ENCODE measurements around the gene MBOAT1.

The MBOAT1 gene

GRCh38 chr6:20198156-20198774, 14.0 kb downstream of the MBOAT1 start:
- no peak overlapping the region for H2BK15ac ChIP-seq (ENCODE audit: low read depth, poor library complexity, severe bottlenecking)
- H3K36me3 ChIP-seq (ENCODE audit: control insufficient read depth in 1 of 2, insufficient read depth in 2 of 2, low read depth in 1 of 2, low read length in 2 of 2): no peaks in the 10 kb centered on the region
- no peak overlapping the region for H3K4me3 ChIP-seq (ENCODE audit: insufficient read depth in 1 of 2, low read depth in 1 of 2, low read length in 2 of 2)
- H3K4me1 ChIP-seq (ENCODE audit: control insufficient read depth, insufficient read depth, low read depth, low read length): no peaks in the 10 kb centered on the region
- no peaks in the 10 kb centered on the region for H3K27me3 ChIP-seq (ENCODE audit: control insufficient read depth in 1 of 2, insufficient read depth in 1 of 2, low read length in 2 of 2)
- no peak overlapping the region for H2AFZ ChIP-seq (ENCODE audit: low read depth, low read length)
- no peak overlapping the region for H3K9ac ChIP-seq (ENCODE audit: low read length)
- no peak overlapping the region for H3K27ac ChIP-seq (ENCODE audit: low read length, poor library complexity, severe bottlenecking)
- no peak overlapping the region for H2BK5ac ChIP-seq (ENCODE audit: low read depth, low read length, poor library complexity, severe bottlenecking)
- H3K4me2 ChIP-seq (ENCODE audit: low read length, poor library complexity, severe bottlenecking): no peak overlapping the region
- H3K79me1 ChIP-seq (replicated peaks; ENCODE audit: low read length, poor library complexity, severe bottlenecking): peaks cover 3% of the 10 kb centered on the region
- no peak overlapping the region for H4K91ac ChIP-seq (ENCODE audit: low read length)
- H3K18ac ChIP-seq (ENCODE audit: low read depth in 1 of 2, low read length in 2 of 2): no peak overlapping the region
- no peaks in the 10 kb centered on the region for H3K9me3 ChIP-seq (ENCODE audit: control insufficient read depth, low read length)
- no peak overlapping the region for H2BK12ac ChIP-seq (ENCODE audit: low read length in 2 of 2)
- no peak overlapping the region for H4K8ac ChIP-seq (ENCODE audit: low read length)
- no peak overlapping the region for H2AK5ac ChIP-seq (ENCODE audit: low read length, severe bottlenecking)
- no peak overlapping the region for H3K14ac ChIP-seq (ENCODE audit: low read length in 2 of 2)
- no peak overlapping the region for H3K4ac ChIP-seq (ENCODE audit: low read depth in 1 of 2, low read length in 2 of 2)
- no peak overlapping the region for H3K23ac ChIP-seq (ENCODE audit: low read length in 2 of 2)
- 83% methylated on average over 6 of the region's 6 CpGs for WGBS
- H2BK120ac ChIP-seq (ENCODE audit: low read depth, low read length): no peak overlapping the region
- DNase-seq: no peak

DNA sequence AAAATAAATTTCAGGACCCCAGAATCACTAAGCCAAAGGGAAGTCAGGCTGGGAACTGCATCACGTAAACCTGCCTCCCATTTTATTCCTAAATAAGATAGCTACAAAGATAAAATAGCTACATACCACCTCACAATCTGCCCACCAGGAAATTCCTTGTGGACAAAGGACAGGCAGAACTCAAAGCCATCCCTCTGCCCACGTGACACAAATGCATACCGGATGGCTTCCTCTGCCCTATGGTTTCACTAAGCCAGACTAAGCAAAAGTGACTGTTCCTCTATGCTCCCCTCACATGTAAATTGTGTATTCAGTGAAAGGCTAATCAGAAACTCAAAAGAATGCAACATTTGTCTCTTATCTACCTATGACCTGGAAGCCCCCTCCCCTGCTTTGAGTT, 15.0 kb downstream of the MBOAT1 start:
- H3K4ac ChIP-seq (ENCODE audit: low read depth in 1 of 2, low read length in 2 of 2): no peak overlapping the region
- no peak overlapping the region for H4K8ac ChIP-seq (ENCODE audit: low read length)
- H2BK120ac ChIP-seq (ENCODE audit: low read depth, low read length): peak overlapping the region; percentile 19
- 67% methylated on average over 3 of the region's 3 CpGs for WGBS
- H3K14ac ChIP-seq (ENCODE audit: low read length in 2 of 2): no peak overlapping the region
- no peak overlapping the region for H2BK12ac ChIP-seq (ENCODE audit: low read length in 2 of 2)
- H3K9ac ChIP-seq (ENCODE audit: low read length): no peak overlapping the region
- DNase-seq: no peak
- H4K91ac ChIP-seq (ENCODE audit: low read length): no peak overlapping the region
- no peak overlapping the region for H3K23ac ChIP-seq (ENCODE audit: low read length in 2 of 2)
- H2AK5ac ChIP-seq (ENCODE audit: low read length, severe bottlenecking): no peak overlapping the region
- H2BK15ac ChIP-seq (ENCODE audit: low read depth, poor library complexity, severe bottlenecking): no peak overlapping the region
- H3K4me1 ChIP-seq (ENCODE audit: control insufficient read depth, insufficient read depth, low read depth, low read length): no peaks in the 10 kb centered on the region
- no peaks in the 10 kb centered on the region for H3K9me3 ChIP-seq (ENCODE audit: control insufficient read depth, low read length)
- H3K18ac ChIP-seq (ENCODE audit: low read depth in 1 of 2, low read length in 2 of 2): no peak overlapping the region
- H3K27me3 ChIP-seq (ENCODE audit: control insufficient read depth in 1 of 2, insufficient read depth in 1 of 2, low read length in 2 of 2): no peaks in the 10 kb centered on the region
- no peak overlapping the region for H2AFZ ChIP-seq (ENCODE audit: low read depth, low read length)
- H3K4me3 ChIP-seq (ENCODE audit: insufficient read depth in 1 of 2, low read depth in 1 of 2, low read length in 2 of 2): no peak overlapping the region
- H3K27ac ChIP-seq (ENCODE audit: low read length, poor library complexity, severe bottlenecking): no peak overlapping the region
- no peak overlapping the region for H3K4me2 ChIP-seq (ENCODE audit: low read length, poor library complexity, severe bottlenecking)
- no peak overlapping the region for H2BK5ac ChIP-seq (ENCODE audit: low read depth, low read length, poor library complexity, severe bottlenecking)
- peaks cover 3% of the 10 kb centered on the region for H3K79me1 ChIP-seq (replicated peaks; ENCODE audit: low read length, poor library complexity, severe bottlenecking)
- no peaks in the 10 kb centered on the region for H3K36me3 ChIP-seq (ENCODE audit: control insufficient read depth in 1 of 2, insufficient read depth in 2 of 2, low read depth in 1 of 2, low read length in 2 of 2)

GRCh38 chr6:20192625-20193024, 19.6 kb downstream of the MBOAT1 start:
- H3K36me3 ChIP-seq (ENCODE audit: control insufficient read depth in 1 of 2, insufficient read depth in 2 of 2, low read depth in 1 of 2, low read length in 2 of 2): no peaks in the 10 kb centered on the region
- 97% methylated on average over 4 of the region's 4 CpGs for WGBS
- H3K4me2 ChIP-seq (ENCODE audit: low read length, poor library complexity, severe bottlenecking): no peak overlapping the region
- H3K27me3 ChIP-seq (ENCODE audit: control insufficient read depth in 1 of 2, insufficient read depth in 1 of 2, low read length in 2 of 2): no peaks in the 10 kb centered on the region
- H2BK120ac ChIP-seq (ENCODE audit: low read depth, low read length): no peak overlapping the region
- H4K91ac ChIP-seq (ENCODE audit: low read length): no peak overlapping the region
- H3K9me3 ChIP-seq (ENCODE audit: control insufficient read depth, low read length): no peaks in the 10 kb centered on the region
- H3K18ac ChIP-seq (ENCODE audit: low read depth in 1 of 2, low read length in 2 of 2): no peak overlapping the region
- peaks cover 3% of the 10 kb centered on the region for H3K79me1 ChIP-seq (replicated peaks; ENCODE audit: low read length, poor library complexity, severe bottlenecking)
- no peak overlapping the region for H2BK5ac ChIP-seq (ENCODE audit: low read depth, low read length, poor library complexity, severe bottlenecking)
- H2BK15ac ChIP-seq (ENCODE audit: low read depth, poor library complexity, severe bottlenecking): no peak overlapping the region
- H3K4me1 ChIP-seq (ENCODE audit: control insufficient read depth, insufficient read depth, low read depth, low read length): no peaks in the 10 kb centered on the region
- no peak overlapping the region for H2BK12ac ChIP-seq (ENCODE audit: low read length in 2 of 2)
- H3K4me3 ChIP-seq (ENCODE audit: insufficient read depth in 1 of 2, low read depth in 1 of 2, low read length in 2 of 2): no peak overlapping the region
- no peak overlapping the region for H3K23ac ChIP-seq (ENCODE audit: low read length in 2 of 2)
- no peak for DNase-seq
- H3K14ac ChIP-seq (ENCODE audit: low read length in 2 of 2): no peak overlapping the region
- no peak overlapping the region for H2AFZ ChIP-seq (ENCODE audit: low read depth, low read length)
- H2AK5ac ChIP-seq (ENCODE audit: low read length, severe bottlenecking): no peak overlapping the region
- H4K8ac ChIP-seq (ENCODE audit: low read length): no peak overlapping the region
- H3K9ac ChIP-seq (ENCODE audit: low read length): no peak overlapping the region
- H3K4ac ChIP-seq (ENCODE audit: low read depth in 1 of 2, low read length in 2 of 2): no peak overlapping the region
- no peak overlapping the region for H3K27ac ChIP-seq (ENCODE audit: low read length, poor library complexity, severe bottlenecking)

DNA sequence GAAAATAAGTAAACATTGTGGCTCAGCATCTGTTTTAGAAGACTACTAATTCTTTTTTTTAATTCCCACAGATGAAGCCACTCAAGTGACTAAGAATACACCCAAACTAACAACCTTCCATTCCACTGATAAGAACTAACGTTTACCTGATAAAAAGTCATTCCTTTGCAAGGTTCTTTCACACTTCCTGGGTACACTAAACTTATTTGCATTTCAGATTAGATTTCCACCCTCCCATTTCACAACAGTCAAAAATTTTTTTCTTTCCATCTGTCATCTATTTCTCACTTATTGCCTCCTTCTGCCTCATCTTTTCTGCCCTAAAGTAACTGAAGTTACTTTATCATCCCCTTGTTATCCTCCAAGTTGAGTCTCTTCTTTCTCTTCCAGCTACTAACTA, 20.3 kb downstream of the MBOAT1 start:
- H3K9ac ChIP-seq (ENCODE audit: low read length): no peak overlapping the region
- H2BK120ac ChIP-seq (ENCODE audit: low read depth, low read length): no peak overlapping the region
- H3K4me2 ChIP-seq (ENCODE audit: low read length, poor library complexity, severe bottlenecking): no peak overlapping the region
- no peak overlapping the region for H3K27ac ChIP-seq (ENCODE audit: low read length, poor library complexity, severe bottlenecking)
- H3K9me3 ChIP-seq (ENCODE audit: control insufficient read depth, low read length): no peaks in the 10 kb centered on the region
- H2AK5ac ChIP-seq (ENCODE audit: low read length, severe bottlenecking): no peak overlapping the region
- no peak overlapping the region for H3K14ac ChIP-seq (ENCODE audit: low read length in 2 of 2)
- H3K4ac ChIP-seq (ENCODE audit: low read depth in 1 of 2, low read length in 2 of 2): no peak overlapping the region
- H4K8ac ChIP-seq (ENCODE audit: low read length): no peak overlapping the region
- peaks cover 3% of the 10 kb centered on the region for H3K79me1 ChIP-seq (replicated peaks; ENCODE audit: low read length, poor library complexity, severe bottlenecking)
- H3K23ac ChIP-seq (ENCODE audit: low read length in 2 of 2): no peak overlapping the region
- WGBS: 18% methylated on average over 1 of the region's 1 CpG
- H3K4me1 ChIP-seq (ENCODE audit: control insufficient read depth, insufficient read depth, low read depth, low read length): no peaks in the 10 kb centered on the region
- no peak overlapping the region for H2AFZ ChIP-seq (ENCODE audit: low read depth, low read length)
- H4K91ac ChIP-seq (ENCODE audit: low read length): no peak overlapping the region
- no peak overlapping the region for H2BK15ac ChIP-seq (ENCODE audit: low read depth, poor library complexity, severe bottlenecking)
- DNase-seq: no peak
- H3K4me3 ChIP-seq (ENCODE audit: insufficient read depth in 1 of 2, low read depth in 1 of 2, low read length in 2 of 2): no peak overlapping the region
- no peak overlapping the region for H3K18ac ChIP-seq (ENCODE audit: low read depth in 1 of 2, low read length in 2 of 2)
- H3K27me3 ChIP-seq (ENCODE audit: control insufficient read depth in 1 of 2, insufficient read depth in 1 of 2, low read length in 2 of 2): no peaks in the 10 kb centered on the region
- no peak overlapping the region for H2BK5ac ChIP-seq (ENCODE audit: low read depth, low read length, poor library complexity, severe bottlenecking)
- H3K36me3 ChIP-seq (ENCODE audit: control insufficient read depth in 1 of 2, insufficient read depth in 2 of 2, low read depth in 1 of 2, low read length in 2 of 2): no peaks in the 10 kb centered on the region
- H2BK12ac ChIP-seq (ENCODE audit: low read length in 2 of 2): no peak overlapping the region

Data from mesenchymal stem cell (in vitro differentiated cells and primary cell).